ENCODE data around the gene TEC.

Gene TEC

GRCh38 chr4:48130100-48130499 is 139.5 kb downstream of the TEC start:
- TF ChIP-seq ZFX (IDR thresholded peaks at IDR 0.05; ENCODE audit: borderline replicate concordance), result no peak
- no peak for TF ChIP-seq CTCF (IDR thresholded peaks at IDR 0.05)
- H3K27ac ChIP-seq, result no peak overlapping the region

DNA sequence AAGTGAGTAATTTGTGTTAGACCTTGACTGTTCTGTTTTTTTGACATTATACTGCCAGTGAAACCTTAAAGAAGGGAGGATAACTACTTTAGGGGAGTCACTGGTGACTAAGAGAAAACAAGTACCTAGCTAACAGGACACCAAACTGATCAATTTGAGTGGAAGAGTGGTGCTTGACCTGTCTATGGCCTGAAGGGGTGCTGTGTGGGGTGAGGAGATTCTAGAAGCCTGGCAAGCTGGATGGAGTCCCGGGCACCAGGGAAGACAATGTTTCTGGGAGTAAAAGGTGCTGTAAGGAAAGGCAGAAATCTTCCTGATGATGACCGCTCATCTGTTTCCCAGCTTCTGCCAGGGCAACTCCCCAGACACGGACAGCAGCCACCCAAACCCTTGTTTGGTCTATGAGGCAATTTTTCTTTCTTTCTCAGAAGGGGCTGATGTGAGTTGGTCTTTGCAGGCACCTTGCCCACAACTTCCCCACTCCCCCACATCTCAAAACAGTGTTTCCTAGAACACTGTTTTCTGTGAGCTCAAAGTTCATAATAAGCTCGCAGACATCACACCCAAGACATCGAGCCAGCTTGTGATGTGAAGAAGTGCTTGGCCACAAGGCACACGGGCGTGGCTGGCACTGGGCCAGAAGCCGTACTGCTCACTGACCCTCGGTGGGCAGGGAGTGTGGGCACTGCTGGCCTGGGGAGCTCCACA is 140.2 kb downstream of the TEC start:
- no peak for TF ChIP-seq ZFX (IDR thresholded peaks at IDR 0.05; ENCODE audit: borderline replicate concordance)
- no peak for TF ChIP-seq CTCF (IDR thresholded peaks at IDR 0.05)
- H3K27ac ChIP-seq, result no peak overlapping the region

DNA sequence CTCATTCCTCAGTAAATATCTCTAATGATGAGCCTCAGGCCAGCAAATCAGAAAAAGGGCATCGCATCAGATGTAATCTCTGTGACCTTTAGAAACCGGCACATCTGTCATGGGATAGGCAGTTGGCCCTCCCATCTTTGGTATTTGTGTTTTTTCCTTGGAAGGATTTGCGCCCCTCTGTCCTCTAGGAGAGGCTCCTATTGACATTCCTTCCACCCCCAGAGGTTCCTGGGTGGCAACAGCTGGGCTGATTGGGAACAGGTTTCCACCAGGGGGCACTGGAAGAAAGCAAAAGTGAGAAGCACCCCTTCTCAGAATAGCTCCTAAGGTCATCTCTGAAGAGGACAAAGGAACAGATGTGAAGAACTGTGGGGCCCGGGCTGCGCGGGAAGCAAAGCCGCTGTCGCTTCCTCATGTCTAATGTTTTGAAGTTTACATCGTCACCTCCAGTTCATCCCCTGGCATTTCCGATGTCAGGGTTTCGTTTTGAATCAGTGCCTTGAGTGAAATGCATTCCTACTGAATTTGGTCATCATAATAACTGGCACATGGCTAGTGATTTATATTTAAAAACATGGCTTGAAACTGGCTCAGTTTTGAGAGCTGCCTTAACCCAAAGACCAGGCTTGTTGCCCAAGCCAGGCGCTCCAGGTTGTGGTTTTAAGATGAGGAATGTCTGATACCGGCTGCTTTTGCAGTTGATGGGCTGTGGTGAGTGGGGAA is 141.8 kb downstream of the TEC start:
- H3K27ac ChIP-seq, result peak overlapping the region; percentile 65
- TF ChIP-seq ZFX (IDR thresholded peaks at IDR 0.05; ENCODE audit: borderline replicate concordance), result no peak
- TF ChIP-seq CTCF (IDR thresholded peaks at IDR 0.05), result peak; percentile 58

- peak overlapping the region; percentile 65 for H3K27ac ChIP-seq
- TF ChIP-seq ZFX (IDR thresholded peaks at IDR 0.05; ENCODE audit: borderline replicate concordance) (no peak), CTCF (IDR thresholded peaks at IDR 0.05) (no peak)
Observed at GRCh38 chr4:48127231-48127630, 142.4 kb downstream of the TEC start.

DNA sequence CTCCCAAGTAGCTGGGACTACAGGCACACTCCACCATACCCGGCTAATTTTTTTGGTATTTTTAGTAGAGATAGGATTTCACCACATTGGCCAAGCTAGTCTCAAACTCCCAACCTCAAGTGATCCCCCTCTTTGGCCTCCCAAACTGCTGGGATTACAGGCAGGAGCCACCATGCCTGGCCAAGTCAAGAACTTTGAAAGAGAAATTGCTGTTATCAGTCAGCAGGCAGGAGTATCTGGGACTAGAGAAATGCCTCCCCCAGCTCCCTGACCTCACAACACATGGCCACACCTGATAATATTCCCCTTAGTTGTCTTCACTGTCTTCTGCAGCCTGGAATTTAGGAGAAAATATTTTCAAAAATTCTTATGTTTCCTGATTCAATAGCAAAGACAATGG is 143.0 kb downstream of the TEC start:
- H3K27ac ChIP-seq, result peak overlapping the region; percentile 65
- TF ChIP-seq CTCF (IDR thresholded peaks at IDR 0.05), result no peak
- TF ChIP-seq ZFX (IDR thresholded peaks at IDR 0.05; ENCODE audit: borderline replicate concordance), result no peak

DNA sequence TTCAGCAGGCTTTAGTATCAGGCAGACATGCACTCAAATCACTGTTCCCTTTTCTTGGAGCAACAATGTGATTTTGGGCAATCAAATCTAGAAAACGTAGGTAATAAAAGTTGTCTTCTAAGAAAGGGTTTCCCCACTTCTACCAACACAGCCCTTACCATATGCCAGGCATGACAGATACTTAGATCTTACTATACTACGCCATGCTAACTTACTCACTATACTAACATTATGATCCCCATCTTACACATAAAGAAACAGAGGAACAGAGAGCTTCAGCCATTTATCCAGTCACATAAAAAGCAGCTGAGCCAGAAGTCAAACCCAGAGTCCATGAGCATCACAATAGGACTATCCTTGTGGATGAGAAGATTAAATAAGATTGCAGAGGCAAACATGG is 144.8 kb downstream of the TEC start:
- no peak for TF ChIP-seq ZFX (IDR thresholded peaks at IDR 0.05; ENCODE audit: borderline replicate concordance)
- no peak for TF ChIP-seq CTCF (IDR thresholded peaks at IDR 0.05)

DNA sequence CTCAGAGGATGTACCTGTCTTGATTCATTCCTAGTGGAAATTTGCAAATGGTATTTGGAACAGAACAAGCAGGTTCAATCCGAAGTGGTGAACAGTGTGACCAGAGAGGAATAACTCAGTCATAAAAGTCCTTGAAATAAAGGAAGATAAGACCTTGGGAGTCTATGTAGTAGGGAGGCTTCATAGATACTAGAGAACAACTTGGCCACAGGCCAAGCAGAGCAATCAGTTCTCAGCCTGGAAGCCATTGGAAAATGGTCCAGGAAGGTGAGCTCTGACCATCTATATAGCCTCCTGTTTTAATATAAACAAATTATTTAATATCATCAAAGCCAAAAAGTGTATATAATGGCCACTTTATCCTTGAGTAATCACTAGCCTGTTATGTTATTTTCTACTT is 146.9 kb downstream of the TEC start:
- no peak for TF ChIP-seq ZFX (IDR thresholded peaks at IDR 0.05; ENCODE audit: borderline replicate concordance)
- TF ChIP-seq CTCF (IDR thresholded peaks at IDR 0.05), result no peak
- H3K27ac ChIP-seq, result no peak overlapping the region

More for the DNA sequence above, 144.8 kb downstream of the TEC start:
- H3K27ac ChIP-seq, result no peak overlapping the region

All from 22Rv1 (cell line).